AG10803 (cell line): Measurements from ENCODE around the gene TECPR1.

Source experiments
- DNase-seq: peaks from one replicate; pipeline ENCODE4 v3.0.0; 2010; ENCODE audit warnings: low read depth
- H3K4me3 ChIP-seq: 2 replicates; pipeline ENCODE4 v1.5.1; 2011; ENCODE audit warnings: mild to moderate bottlenecking, low read length, control low read depth
- CTCF ChIP-seq: conservative IDR thresholded peaks from 2 replicates; pipeline ENCODE4 v1.5.1; 2011; ENCODE audit warnings: mild to moderate bottlenecking, low read length, control low read depth, inconsistent platforms

TECPR1 gene

GRCh38 chr7:98213296-98213887 is 38.6 kb downstream of the TECPR1 start:
- no peak for TF ChIP-seq CTCF
- DNase-seq = no peak
- no peak overlapping the region for H3K4me3 ChIP-seq

GRCh38 chr7:98212532-98213041 is 39.4 kb downstream of the TECPR1 start:
- TF ChIP-seq CTCF = no peak
- no peak overlapping the region for H3K4me3 ChIP-seq
- no peak for DNase-seq

- TF ChIP-seq CTCF = no peak
- H3K4me3 ChIP-seq = no peak overlapping the region; the same call in 1 of the 2 replicates
- no peak for DNase-seq
These were observed 40.1 kb downstream of the TECPR1 start for GRCh38 chr7:98211676-98212531.

GRCh38 chr7:98211221-98211675 is 40.8 kb downstream of the TECPR1 start, which contains the start of gene BHLHA15:
Gene BHLHA15 (plus strand): TSS chr7:98211439. CDS start chr7:98212310, 871 bp downstream.
- no peak for TF ChIP-seq CTCF
- no peak for DNase-seq

GRCh38 chr7:98210513-98211220 is 41.4 kb downstream of the TECPR1 start:
- peak; percentile 5 for DNase-seq
- H3K4me3 ChIP-seq = peak overlapping the region; percentile 42

More at GRCh38 chr7:98211221-98211675, 40.8 kb downstream of the TECPR1 start, which contains the start of gene BHLHA15:
- H3K4me3 ChIP-seq = peak within 1 kb of the TSS; percentile 42

More at GRCh38 chr7:98210513-98211220, 41.4 kb downstream of the TECPR1 start:
- no peak for TF ChIP-seq CTCF
